Osteoblast (primary cell): ENCODE measurements around the gene PLOD1. TPM values are rescaled to one million over a fixed set of nuclear protein-coding genes. Genes with fewer than 3 reads are reported as not detected.
"Not testable (repeated sequence)": the region's sequence is repeated elsewhere in the genome, so short reads cannot be mapped to it uniquely, and the experiment has no call there.

Experiments used
- DNase-seq: peaks from one replicate; pipeline ENCODE4 v3.0.0; 2011; ENCODE audit warnings: low spot score, mixed read lengths; ENCODE audit not compliant: insufficient read length; ENCODE audit errors: missing footprints
- H2AFZ ChIP-seq: 2 replicates; pipeline ENCODE4 v1.6.0; 2011; ENCODE audit warnings: mild to moderate bottlenecking, low read length
- H3K27ac ChIP-seq: 2 replicates; pipeline ENCODE4 v1.5.1; 2011; ENCODE audit warnings: mild to moderate bottlenecking, low read depth, low read length, moderate library complexity
- H3K27me3 ChIP-seq: 2 replicates; pipeline ENCODE4 v1.6.0; 2012; ENCODE audit warnings: mild to moderate bottlenecking, control low read depth, inconsistent platforms, low read length, moderate library complexity; ENCODE audit not compliant: insufficient read depth
- H3K36me3 ChIP-seq: 2 replicates; pipeline ENCODE4 v1.5.1; 2011; ENCODE audit warnings: mild to moderate bottlenecking, low read length, control low read depth, moderate library complexity; ENCODE audit not compliant: insufficient read depth
- H3K4me1 ChIP-seq: 2 replicates; pipeline ENCODE4 v1.5.1; 2011; ENCODE audit warnings: mild to moderate bottlenecking, low read length, control low read depth, moderate library complexity; ENCODE audit not compliant: insufficient read depth
- H3K4me2 ChIP-seq: 2 replicates; pipeline ENCODE4 v1.6.0; 2011; ENCODE audit warnings: mild to moderate bottlenecking, low read length; ENCODE audit not compliant: insufficient read depth
- H3K4me3 ChIP-seq: fragments of 200-600 bp; sonication (generic); 3 replicates; pipeline ENCODE4 v1.5.1; 2012; ENCODE audit warnings: mild to moderate bottlenecking, low read length, inconsistent platforms; ENCODE audit not compliant: insufficient read depth
- H3K79me2 ChIP-seq: 2 replicates; pipeline ENCODE4 v1.6.0; 2012; ENCODE audit warnings: mild to moderate bottlenecking, low read length, control low read depth, inconsistent platforms; ENCODE audit not compliant: insufficient read depth
- H3K9me3 ChIP-seq: 2 replicates; pipeline ENCODE4 v1.5.1; 2011; ENCODE audit warnings: low read depth, low read length, control low read depth
- H4K20me1 ChIP-seq: 2 replicates; pipeline ENCODE4 v1.6.0; 2012; ENCODE audit warnings: mild to moderate bottlenecking, low read length, control low read depth; ENCODE audit not compliant: insufficient read depth
- CTCF ChIP-seq: IDR thresholded peaks from 2 replicates; pipeline ENCODE4 v1.5.1; 2011; ENCODE audit warnings: mild to moderate bottlenecking, low read depth, low read length, moderate library complexity; ENCODE audit errors: extremely low read depth
- total RNA-seq: library from RNA; depleted of rRNA; stranded (reverse); fragments of >200 nt; gene quantifications from 2 replicates; pipeline ENCODE4 v1.2.3, GENCODE V29; 2012

The PLOD1 gene
- total RNA-seq, 1 donor, result 281 TPM

GRCh38 chr1:11931845-11932244, 2.7 kb upstream of the PLOD1 start:
- H3K79me2 ChIP-seq, result peaks cover 13% of the 10 kb centered on the region
- H2AFZ ChIP-seq, result no peak overlapping the region
- H3K4me1 ChIP-seq, result peaks cover 15% of the 10 kb centered on the region
- no peaks in the 10 kb centered on the region for H3K9me3 ChIP-seq
- no peaks in the 10 kb centered on the region for H3K27me3 ChIP-seq
- no peak for DNase-seq
- H3K4me3 ChIP-seq, result no peak overlapping the region
- TF ChIP-seq CTCF, result no peak
- no peak overlapping the region for H3K27ac ChIP-seq
- no peak overlapping the region for H3K4me2 ChIP-seq
- no peaks in the 10 kb centered on the region for H3K36me3 ChIP-seq
- no peaks in the 10 kb centered on the region for H4K20me1 ChIP-seq

GRCh38 chr1:11935057-11935412, 518 bp downstream of the PLOD1 start:
- peak overlapping the region; percentile 97 for H3K4me2 ChIP-seq
- no peaks in the 10 kb centered on the region for H3K27me3 ChIP-seq
- DNase-seq, result no peak
- peaks cover 33% of the 10 kb centered on the region for H3K79me2 ChIP-seq
- peaks cover 2% of the 10 kb centered on the region for H3K36me3 ChIP-seq
- TF ChIP-seq CTCF, result no peak
- no peaks in the 10 kb centered on the region for H3K9me3 ChIP-seq
- peaks cover 10% of the 10 kb centered on the region for H4K20me1 ChIP-seq
- peaks cover 16% of the 10 kb centered on the region for H3K4me1 ChIP-seq
- H2AFZ ChIP-seq, result peak overlapping the region; percentile 40
- H3K4me3 ChIP-seq, result peak overlapping the region; percentile 80
- peak overlapping the region; percentile 10 for H3K27ac ChIP-seq

DNA sequence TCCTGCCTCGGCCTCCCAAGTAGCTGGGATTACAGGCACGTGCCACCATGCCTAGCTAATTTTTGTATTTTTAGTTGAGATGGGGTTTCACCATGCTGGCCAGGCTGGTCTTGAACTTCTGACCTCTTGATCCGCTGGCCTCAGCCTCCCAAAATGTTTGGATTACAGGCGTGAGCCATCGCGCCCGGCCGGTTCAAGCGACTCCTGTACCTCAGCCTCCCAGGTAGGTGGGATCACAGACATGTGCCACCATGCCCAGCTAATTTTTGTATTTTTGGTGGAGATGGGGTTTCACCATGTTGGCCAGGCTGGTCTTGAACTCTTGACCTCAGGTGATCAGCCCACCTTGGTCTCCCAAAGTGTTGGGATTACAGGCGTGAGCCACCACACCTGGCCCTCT, 1.2 kb downstream of the PLOD1 start:
- H3K9me3 ChIP-seq, DNase-seq, H2AFZ ChIP-seq, H3K27me3 ChIP-seq, H3K4me3 ChIP-seq, H3K27ac ChIP-seq, H3K36me3 ChIP-seq, H3K4me2 ChIP-seq: not testable (repeated sequence)
- H3K4me1 ChIP-seq, result peaks cover 17% of the 10 kb centered on the region
- peaks cover 39% of the 10 kb centered on the region for H3K79me2 ChIP-seq
- peaks cover 17% of the 10 kb centered on the region for H4K20me1 ChIP-seq

DNA sequence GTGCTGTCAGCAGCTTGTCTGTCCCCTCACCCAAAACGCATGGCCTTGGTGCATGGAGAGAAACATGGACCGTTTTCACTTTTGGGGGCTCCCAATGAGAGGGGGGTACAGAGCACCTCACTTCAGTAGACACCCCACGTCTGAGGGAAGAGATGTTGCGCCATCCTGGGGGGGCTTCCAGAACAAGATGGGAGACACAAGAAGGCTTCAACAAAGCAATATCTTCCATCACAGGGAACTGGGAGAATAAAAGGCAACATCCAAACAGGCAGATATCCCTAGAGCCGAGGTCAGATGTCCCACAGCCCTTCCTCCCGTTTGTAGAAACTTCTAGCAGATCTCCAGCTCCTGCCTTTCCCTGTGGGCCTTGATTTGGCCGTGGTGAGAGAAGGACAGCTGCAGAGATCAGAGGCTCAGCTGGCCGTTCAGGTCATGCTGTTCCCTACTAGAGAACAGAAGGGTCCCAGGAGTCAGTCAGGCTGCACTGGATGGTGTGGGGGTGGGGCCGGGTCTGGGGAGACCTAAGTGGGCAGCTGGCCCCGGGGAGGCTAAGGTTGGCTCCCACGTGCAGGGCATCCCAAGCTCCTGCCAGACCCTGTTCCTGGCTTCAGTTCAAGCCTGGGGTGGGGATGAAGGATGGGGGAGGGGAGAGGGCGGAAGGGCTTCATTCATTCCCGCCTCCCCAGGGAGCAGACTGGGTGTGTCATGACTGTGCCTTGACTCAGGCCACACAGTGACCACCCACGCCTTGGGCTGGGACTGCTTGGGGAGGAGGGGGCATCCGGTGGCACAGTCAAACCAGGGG, 4.4 kb downstream of the PLOD1 start:
- Histone ChIP-seq H3K4me2 (peak overlapping the region; percentile 15), H3K27ac (no peak overlapping the region), H3K4me3 (no peak overlapping the region), H4K20me1 (peaks cover 19% of the 10 kb centered on the region), H3K36me3 (peaks cover 11% of the 10 kb centered on the region), H3K4me1 (peaks cover 16% of the 10 kb centered on the region), H3K79me2 (peaks cover 44% of the 10 kb centered on the region), H3K27me3 (no peaks in the 10 kb centered on the region), H3K9me3 (no peaks in the 10 kb centered on the region), H2AFZ (no peak overlapping the region)
- no peak for TF ChIP-seq CTCF
- peak; percentile 83 for DNase-seq

GRCh38 chr1:11939794-11940193, 5.3 kb downstream of the PLOD1 start:
- not testable (repeated sequence) for DNase-seq
- peaks cover 11% of the 10 kb centered on the region for H3K36me3 ChIP-seq
- peaks cover 19% of the 10 kb centered on the region for H4K20me1 ChIP-seq

More at GRCh38 chr1:11939794-11940193, 5.3 kb downstream of the PLOD1 start:
- not testable (repeated sequence) for H2AFZ ChIP-seq, H3K4me3 ChIP-seq, H3K4me2 ChIP-seq, H3K27ac ChIP-seq, H3K27me3 ChIP-seq, H3K9me3 ChIP-seq
- H3K79me2 ChIP-seq, result peaks cover 43% of the 10 kb centered on the region
- H3K4me1 ChIP-seq, result peaks cover 13% of the 10 kb centered on the region
